ENCODE results near the gene ST13.

- TF ChIP-seq CTCF (IDR thresholded peaks at IDR 0.05) (no peak), POLR2A (IDR thresholded peaks at IDR 0.05) (no peak)
Measured at GRCh38 chr22:40789131-40789530, 67.3 kb downstream of the ST13 start.
